ENCODE results near the gene COA1.

The COA1 gene

DNA sequence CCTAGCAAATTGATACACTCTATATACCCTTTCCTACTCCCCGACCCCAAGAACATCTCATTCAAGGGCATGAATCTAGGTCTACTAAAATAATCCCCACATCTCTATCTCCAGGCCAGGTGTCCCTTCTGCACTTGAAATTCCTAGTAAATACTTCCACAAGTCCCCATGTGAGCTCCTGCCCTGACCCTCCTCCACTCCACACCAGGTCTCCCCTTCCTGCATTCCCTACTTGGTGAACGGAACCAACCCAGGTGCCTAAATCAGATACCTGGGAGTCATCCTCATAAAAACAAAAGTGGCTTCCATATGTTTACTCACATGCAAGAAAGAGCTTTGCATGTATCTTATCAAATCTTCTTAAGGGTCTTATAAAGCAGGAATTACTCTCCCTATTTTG, 69.2 kb downstream of the COA1 start:
- Histone ChIP-seq H3K27me3 (ENCODE audit: insufficient read depth, low read length) (no peaks in the 10 kb centered on the region), H3K4me1 (ENCODE audit: insufficient read depth, low read length) (no peaks in the 10 kb centered on the region), H3K9me3 (ENCODE audit: low read length) (peaks cover 5% of the 10 kb centered on the region), H3K36me3 (ENCODE audit: insufficient read depth, low read length) (peaks cover 10% of the 10 kb centered on the region), H3K4me3 (ENCODE audit: low read length) (no peak overlapping the region), H2AFZ (ENCODE audit: low read depth, low read length) (no peak overlapping the region)

- no peaks in the 10 kb centered on the region for H3K27me3 ChIP-seq (ENCODE audit: insufficient read depth, low read length)
- H3K4me1 ChIP-seq (ENCODE audit: insufficient read depth, low read length), result no peaks in the 10 kb centered on the region
- no peak overlapping the region for H2AFZ ChIP-seq (ENCODE audit: low read depth, low read length)
- H3K4me3 ChIP-seq (ENCODE audit: low read length), result no peak overlapping the region
- peaks cover 10% of the 10 kb centered on the region for H3K36me3 ChIP-seq (ENCODE audit: insufficient read depth, low read length)
- H3K9me3 ChIP-seq (ENCODE audit: low read length), result peaks cover 4% of the 10 kb centered on the region
These were observed 69.8 kb downstream of the COA1 start for GRCh38 chr7:43659549-43659896.

DNA sequence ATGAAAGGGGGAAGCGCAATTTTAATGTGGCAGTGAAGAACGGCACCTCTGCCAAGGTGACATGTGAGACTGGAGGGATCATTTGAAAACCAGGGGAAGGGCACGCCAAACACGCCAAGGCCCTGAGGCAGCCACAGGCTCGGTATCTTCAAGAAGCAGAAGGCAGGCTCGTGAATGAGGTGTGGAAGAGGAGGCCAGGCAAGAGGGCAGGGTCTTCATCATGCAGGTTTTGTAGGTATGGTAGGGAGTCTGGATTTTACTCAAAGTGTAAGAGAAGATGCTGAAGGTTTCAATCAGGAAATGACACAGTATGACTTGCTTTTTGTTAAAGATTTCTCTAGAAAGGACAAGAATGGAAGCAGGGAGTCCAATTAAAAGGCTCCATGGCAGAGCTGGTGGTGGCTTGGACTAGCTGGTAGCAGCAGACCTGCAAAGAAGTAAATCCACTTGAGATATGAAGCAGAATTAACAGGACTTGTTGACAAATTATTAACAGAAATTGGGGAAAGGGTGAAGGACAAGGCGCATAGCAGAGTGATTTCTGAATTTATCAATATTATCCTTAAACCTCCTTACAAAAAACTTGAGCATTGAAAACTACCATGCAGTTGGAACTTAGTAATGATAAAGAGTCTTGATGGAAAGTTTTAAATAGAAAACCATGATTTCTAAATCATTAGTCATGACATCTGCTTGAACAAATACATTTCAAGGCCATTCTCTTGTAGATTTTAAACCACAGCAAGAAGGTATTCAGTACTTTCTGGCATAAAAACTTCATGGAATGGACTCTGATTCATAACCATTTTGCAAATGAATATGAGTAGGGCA, 70.4 kb downstream of the COA1 start:
- H3K4me3 ChIP-seq (ENCODE audit: low read length), result no peak overlapping the region
- H3K4me1 ChIP-seq (ENCODE audit: insufficient read depth, low read length), result no peaks in the 10 kb centered on the region
- peaks cover 10% of the 10 kb centered on the region for H3K36me3 ChIP-seq (ENCODE audit: insufficient read depth, low read length)
- no peak overlapping the region for H2AFZ ChIP-seq (ENCODE audit: low read depth, low read length)
- H3K27me3 ChIP-seq (ENCODE audit: insufficient read depth, low read length), result no peaks in the 10 kb centered on the region
- peaks cover 2% of the 10 kb centered on the region for H3K9me3 ChIP-seq (ENCODE audit: low read length)

DNA sequence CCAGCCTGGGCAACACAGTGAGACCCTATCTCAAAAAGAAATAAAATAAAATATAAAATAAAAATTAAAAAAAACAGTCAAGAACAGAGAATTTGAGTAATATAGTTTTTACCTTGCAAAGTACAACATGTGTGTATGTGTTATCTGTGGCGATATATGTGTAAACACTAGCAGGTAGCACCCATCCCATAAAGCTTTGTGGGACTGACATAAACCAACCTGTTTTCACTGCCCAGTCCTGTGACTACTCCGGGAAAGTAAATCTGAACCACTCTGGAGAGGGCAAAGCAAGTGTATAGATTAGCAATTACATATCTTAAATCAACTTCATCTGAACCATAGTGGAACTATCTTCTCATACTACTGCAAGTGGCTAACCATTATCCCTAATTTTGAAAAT, 72.3 kb downstream of the COA1 start:
- Histone ChIP-seq H3K4me1 (ENCODE audit: insufficient read depth, low read length) (no peaks in the 10 kb centered on the region), H3K9me3 (ENCODE audit: low read length) (peaks cover 2% of the 10 kb centered on the region), H3K4me3 (ENCODE audit: low read length) (no peak overlapping the region), H2AFZ (ENCODE audit: low read depth, low read length) (no peak overlapping the region), H3K27me3 (ENCODE audit: insufficient read depth, low read length) (no peaks in the 10 kb centered on the region), H3K36me3 (ENCODE audit: insufficient read depth, low read length) (peaks cover 7% of the 10 kb centered on the region)

- Histone ChIP-seq H2AFZ (ENCODE audit: low read depth, low read length) (no peak overlapping the region), H3K4me3 (ENCODE audit: low read length) (no peak overlapping the region), H3K9me3 (ENCODE audit: low read length) (peaks cover 2% of the 10 kb centered on the region), H3K36me3 (ENCODE audit: insufficient read depth, low read length) (peaks cover 7% of the 10 kb centered on the region), H3K4me1 (ENCODE audit: insufficient read depth, low read length) (no peaks in the 10 kb centered on the region), H3K27me3 (ENCODE audit: insufficient read depth, low read length) (no peaks in the 10 kb centered on the region)
These were observed 73.7 kb downstream of the COA1 start for GRCh38 chr7:43655584-43655983.

GRCh38 chr7:43653891-43654504, 75.3 kb downstream of the COA1 start:
- no peaks in the 10 kb centered on the region for H3K4me1 ChIP-seq (ENCODE audit: insufficient read depth, low read length)
- H3K9me3 ChIP-seq (ENCODE audit: low read length), result peaks cover 2% of the 10 kb centered on the region
- no peak overlapping the region for H3K4me3 ChIP-seq (ENCODE audit: low read length)
- H2AFZ ChIP-seq (ENCODE audit: low read depth, low read length), result no peak overlapping the region
- H3K36me3 ChIP-seq (ENCODE audit: insufficient read depth, low read length), result peaks cover 14% of the 10 kb centered on the region
- no peaks in the 10 kb centered on the region for H3K27me3 ChIP-seq (ENCODE audit: insufficient read depth, low read length)

GRCh38 chr7:43653466-43653865, 75.9 kb downstream of the COA1 start:
- Histone ChIP-seq H2AFZ (ENCODE audit: low read depth, low read length) (no peak overlapping the region), H3K36me3 (ENCODE audit: insufficient read depth, low read length) (peaks cover 10% of the 10 kb centered on the region), H3K27me3 (ENCODE audit: insufficient read depth, low read length) (no peaks in the 10 kb centered on the region), H3K4me3 (ENCODE audit: low read length) (no peak overlapping the region), H3K4me1 (ENCODE audit: insufficient read depth, low read length) (peaks cover 4% of the 10 kb centered on the region), H3K9me3 (ENCODE audit: low read length) (peaks cover 2% of the 10 kb centered on the region)

GRCh38 chr7:43652364-43652763, 77.0 kb downstream of the COA1 start:
- peaks cover 10% of the 10 kb centered on the region for H3K36me3 ChIP-seq (ENCODE audit: insufficient read depth, low read length)

GRCh38 chr7:43650457-43651052, 78.8 kb downstream of the COA1 start:
- H2AFZ ChIP-seq (ENCODE audit: low read depth, low read length), result no peak overlapping the region
- H3K9me3 ChIP-seq (ENCODE audit: low read length), result no peaks in the 10 kb centered on the region
- peaks cover 33% of the 10 kb centered on the region for H3K4me1 ChIP-seq (ENCODE audit: insufficient read depth, low read length)
- peaks cover 7% of the 10 kb centered on the region for H3K36me3 ChIP-seq (ENCODE audit: insufficient read depth, low read length)
- no peaks in the 10 kb centered on the region for H3K27me3 ChIP-seq (ENCODE audit: insufficient read depth, low read length)
- H3K4me3 ChIP-seq (ENCODE audit: low read length), result no peak overlapping the region

More at GRCh38 chr7:43652364-43652763, 77.0 kb downstream of the COA1 start:
- H3K4me3 ChIP-seq (ENCODE audit: low read length), result no peak overlapping the region
- H3K27me3 ChIP-seq (ENCODE audit: insufficient read depth, low read length), result no peaks in the 10 kb centered on the region
- H2AFZ ChIP-seq (ENCODE audit: low read depth, low read length), result no peak overlapping the region
- H3K9me3 ChIP-seq (ENCODE audit: low read length), result peaks cover 2% of the 10 kb centered on the region
- H3K4me1 ChIP-seq (ENCODE audit: insufficient read depth, low read length), result peaks cover 15% of the 10 kb centered on the region

- Histone ChIP-seq H2AFZ (ENCODE audit: low read depth, low read length) (no peak overlapping the region), H3K4me3 (ENCODE audit: low read length) (no peak overlapping the region), H3K4me1 (ENCODE audit: insufficient read depth, low read length) (peaks cover 36% of the 10 kb centered on the region), H3K27me3 (ENCODE audit: insufficient read depth, low read length) (no peaks in the 10 kb centered on the region), H3K36me3 (ENCODE audit: insufficient read depth, low read length) (peaks cover 9% of the 10 kb centered on the region), H3K9me3 (ENCODE audit: low read length) (no peaks in the 10 kb centered on the region)
These were observed 79.5 kb downstream of the COA1 start for GRCh38 chr7:43649755-43650274.

DNA sequence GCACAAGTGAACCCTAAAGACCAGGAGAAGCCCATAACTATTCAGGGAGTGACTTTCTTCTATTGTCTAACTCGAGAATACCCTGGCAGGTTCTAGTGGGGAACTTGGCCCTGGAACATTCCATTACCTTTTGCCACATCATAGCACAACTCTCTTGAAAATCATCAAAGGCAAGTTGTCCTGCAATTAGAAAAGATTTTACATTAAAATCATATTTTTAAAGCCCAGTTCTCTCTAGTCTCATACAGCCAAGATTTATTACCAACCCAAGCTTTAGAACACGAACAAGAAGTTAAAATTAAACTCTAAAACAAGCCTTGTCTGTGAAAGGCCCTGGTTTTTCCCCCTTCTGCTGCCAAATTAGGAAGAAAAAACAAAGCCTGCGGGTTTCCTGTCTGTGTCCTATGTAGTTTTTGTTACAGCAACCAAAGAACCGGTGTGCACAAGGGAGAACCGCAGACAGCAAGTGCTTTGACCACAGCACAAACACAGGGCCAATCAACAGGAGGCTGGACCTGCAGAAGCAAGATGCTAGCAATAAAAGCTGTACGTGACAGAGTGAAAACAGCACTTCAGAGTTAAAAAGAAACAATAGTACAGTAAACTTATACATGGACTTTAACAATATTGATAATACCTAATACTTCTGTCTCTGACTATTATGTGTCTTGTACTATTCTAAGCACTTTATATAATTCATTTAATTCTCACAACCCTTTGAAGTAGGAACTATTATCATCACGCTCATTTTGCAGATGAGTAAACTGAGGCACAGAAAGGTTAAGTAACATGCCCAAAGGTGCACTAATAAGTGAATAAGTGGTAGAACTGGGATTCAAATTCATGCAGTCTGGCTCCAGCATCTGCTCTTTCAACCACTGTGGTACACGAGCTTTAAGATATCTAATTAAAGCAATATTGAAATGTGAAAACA, 80.6 kb downstream of the COA1 start:
- Histone ChIP-seq H3K9me3 (ENCODE audit: low read length) (no peaks in the 10 kb centered on the region), H3K36me3 (ENCODE audit: insufficient read depth, low read length) (peaks cover 15% of the 10 kb centered on the region), H3K4me1 (ENCODE audit: insufficient read depth, low read length) (peaks cover 36% of the 10 kb centered on the region), H3K27me3 (ENCODE audit: insufficient read depth, low read length) (no peaks in the 10 kb centered on the region), H2AFZ (ENCODE audit: low read depth, low read length) (no peak overlapping the region), H3K4me3 (ENCODE audit: low read length) (no peak overlapping the region)

GRCh38 chr7:43647673-43648472, 81.5 kb downstream of the COA1 start:
- Histone ChIP-seq H3K36me3 (ENCODE audit: insufficient read depth, low read length) (peaks cover 21% of the 10 kb centered on the region), H2AFZ (ENCODE audit: low read depth, low read length) (no peak overlapping the region), H3K27me3 (ENCODE audit: insufficient read depth, low read length) (no peaks in the 10 kb centered on the region), H3K4me3 (ENCODE audit: low read length) (no peak overlapping the region), H3K4me1 (ENCODE audit: insufficient read depth, low read length) (peaks cover 36% of the 10 kb centered on the region), H3K9me3 (ENCODE audit: low read length) (peaks cover 1% of the 10 kb centered on the region)
